HCT116 (cell line): ENCODE data around the gene TDRD10. TPM values are rescaled to one million over a fixed set of nuclear protein-coding genes. Genes with fewer than 3 reads are reported as not detected.

ENCODE experiments used
- ATAC-seq: fragments of 200-7000 bp; cut with Tn5 transposase; 2 replicates; pipeline ENCODE4 v1.9.1; 2020; ENCODE audit warnings: mild to moderate bottlenecking, moderate library complexity
- BruUV-seq: library from RNA; stranded (reverse); fragments of 400-500 nt; replicated peaks from 2 replicates; lab custom pipeline; 2021; lab: Mats Ljungman, UMichigan
- CTCF ChIA-PET: fragments of 300-600 bp; sonication (Branson Sonifier 250); formaldehyde crosslinking; loops from one replicate; lab custom pipeline; 2021; ENCODE audit warnings: antibody characterized with exemption; lab: Charles Lee
- POLR2A ChIA-PET: fragments of 300-600, 350-600 bp; sonication (Branson Sonifier 250); formaldehyde crosslinking; loops from one replicate; lab custom pipeline; 2021; ENCODE audit warnings: antibody characterized with exemption; lab: Charles Lee
- RAD21 ChIA-PET, 2 experiments: fragments of 300-600 bp; sonication (Branson Sonifier 250); formaldehyde crosslinking; loops; one replicate each; lab custom pipeline; 2023; ENCODE audit warnings: low total read pairs in 2 of 2; ENCODE audit not compliant: uncharacterized antibody in 2 of 2, unreplicated experiment in 2 of 2, low non-redundant PET in 1 of 2; lab: Charles Lee
- DNase-seq: peaks from one replicate; pipeline ENCODE4 v3.0.0-alpha.2; 2010; ENCODE audit warnings: low read depth, low spot score
- H2AFZ ChIP-seq: fragments of 200-600 bp; shearing (Covaris generic), sonication (generic); 2 replicates; pipeline ENCODE4 v1.6.1; 2017; ENCODE audit warnings: low read depth, mixed run types, mixed read lengths, antibody characterized with exemption, low read length; ENCODE audit not compliant: poor library complexity, severe bottlenecking
- H3K27ac ChIP-seq: 2 replicates; pipeline ENCODE4 v1.5.1; 2012; ENCODE audit warnings: low read depth, low read length
- H3K27me3 ChIP-seq: fragments of 200-600 bp; sonication (generic); 2 replicates; pipeline ENCODE4 v1.6.1; 2016; ENCODE audit warnings: mixed run types, low read length, mixed read lengths; ENCODE audit not compliant: insufficient read depth
- H3K36me3 ChIP-seq, 2 experiments: fragments of 200-500 bp in 1 of 2; fragments of 200-600 bp in 1 of 2; sonication (Bioruptor generic) in 1 of 2; sonication (generic) in 1 of 2; 2 replicates each; pipeline versions ENCODE4 v1.5.1 to v1.6.1; 2014 to 2016; ENCODE audit warnings: low read length in 2 of 2, inconsistent platforms in 1 of 2, mixed read lengths in 1 of 2, mixed run types in 1 of 2; ENCODE audit not compliant: insufficient read depth in 2 of 2, control insufficient read depth in 1 of 2
- H3K4me1 ChIP-seq, 2 experiments: fragments of 200-600 bp in 1 of 2; sonication (generic) in 1 of 2; 2 replicates each; pipeline versions ENCODE4 v1.5.1 to v1.6.1; 2012 to 2017; ENCODE audit warnings: low read length in 2 of 2, inconsistent platforms in 1 of 2, mild to moderate bottlenecking in 1 of 2, mixed read lengths in 1 of 2, mixed run types in 1 of 2, moderate library complexity in 1 of 2; ENCODE audit not compliant: insufficient read depth in 2 of 2, control insufficient read depth in 1 of 2
- H3K4me2 ChIP-seq: fragments of 200-600 bp; sonication (generic); 2 replicates; pipeline ENCODE4 v1.6.1; 2017; ENCODE audit warnings: mixed run types, low read length, mixed read lengths
- H3K4me3 ChIP-seq, 2 experiments: fragments of 200-600 bp in 1 of 2; sonication (generic) in 1 of 2; replicated peaks in 1 of 2; 2 replicates each; pipeline ENCODE4 v1.5.1; 2011 to 2016; ENCODE audit warnings: low read length in 2 of 2, control low read depth in 1 of 2, low read depth in 1 of 2, mild to moderate bottlenecking in 1 of 2, mixed read lengths in 1 of 2, mixed run types in 1 of 2
- H3K79me2 ChIP-seq: fragments of 200-600 bp; sonication (generic); 2 replicates; pipeline ENCODE4 v1.6.1; 2017; ENCODE audit warnings: mild to moderate bottlenecking, mixed run types, low read length, moderate library complexity, mixed read lengths; ENCODE audit not compliant: insufficient read depth
- H3K9ac ChIP-seq: fragments of 200-600 bp; sonication (generic); 2 replicates; pipeline ENCODE4 v1.6.1; 2016; ENCODE audit warnings: low read length, mixed read lengths
- H3K9me2 ChIP-seq: fragments of 200-600 bp; sonication (generic), shearing (Covaris generic); 2 replicates; pipeline ENCODE4 v1.6.1; 2017; ENCODE audit warnings: mixed run types, mild to moderate bottlenecking, moderate library complexity; ENCODE audit not compliant: insufficient read depth
- H3K9me3 ChIP-seq, 2 experiments: fragments of 200-500 bp in 1 of 2; fragments of 200-600 bp in 1 of 2; sonication (Bioruptor generic) in 1 of 2; sonication (generic) in 1 of 2; 2 replicates each; pipeline ENCODE4 v1.6.1; 2014 to 2017; ENCODE audit warnings: low read length in 2 of 2, mixed read lengths in 2 of 2, inconsistent platforms in 1 of 2, low read depth in 1 of 2, mild to moderate bottlenecking in 1 of 2, mixed run types in 1 of 2, moderate library complexity in 1 of 2; ENCODE audit not compliant: control insufficient read depth in 1 of 2, insufficient read depth in 1 of 2
- H4K20me1 ChIP-seq: fragments of 200-600 bp; sonication (generic), shearing (Covaris generic); 2 replicates; pipeline ENCODE4 v1.6.1; 2017; ENCODE audit warnings: mixed run types, mild to moderate bottlenecking, moderate library complexity; ENCODE audit not compliant: insufficient read depth
- ATF3 ChIP-seq: IDR thresholded peaks from 2 replicates; pipeline ENCODE4 v1.6.1; 2012
- CBX3 ChIP-seq: IDR thresholded peaks from 2 replicates; pipeline ENCODE4 v1.6.1; 2012; ENCODE audit warnings: low read depth
- CEBPB ChIP-seq: IDR thresholded peaks from 2 replicates; pipeline ENCODE4 v1.6.1; 2012; ENCODE audit warnings: low read depth
- CTCF ChIP-seq, 3 experiments: fragments of 200-600 bp in 1 of 3; sonication (generic) in 1 of 3; IDR thresholded peaks in 2 of 3; conservative IDR thresholded peaks in 1 of 3; 2 replicates each; pipeline ENCODE4 v1.5.1; 2012 to 2017; ENCODE audit warnings: low read depth in 2 of 3, low read length in 2 of 3, antibody characterized with exemption in 1 of 3, borderline replicate concordance in 1 of 3, control low read depth in 1 of 3, mild to moderate bottlenecking in 1 of 3, mixed read lengths in 1 of 3, mixed run types in 1 of 3, moderate library complexity in 1 of 3; ENCODE audit not compliant: insufficient read depth in 1 of 3
- EZH2 ChIP-seq: fragments of 200-600 bp; sonication (generic); IDR thresholded peaks from 2 replicates; pipeline ENCODE4 v1.6.1; 2017; ENCODE audit warnings: antibody characterized with exemption, mixed run types
- FOSL1 ChIP-seq: IDR thresholded peaks from 2 replicates; pipeline ENCODE4 v1.6.1; 2012; ENCODE audit warnings: low read depth
- JUND ChIP-seq: IDR thresholded peaks from 2 replicates; pipeline ENCODE4 v1.6.1; 2012
- POLR2A ChIP-seq: IDR thresholded peaks from 2 replicates; pipeline ENCODE4 v1.7.0; 2011; ENCODE audit warnings: borderline replicate concordance; ENCODE audit not compliant: insufficient read depth, insufficient read length; ENCODE audit errors: extremely low read depth
- POLR2AphosphoS5 ChIP-seq: IDR thresholded peaks from 2 replicates; pipeline ENCODE4 v1.6.1; 2011; ENCODE audit warnings: mild to moderate bottlenecking, low read depth, low read length, moderate library complexity
- REST ChIP-seq: IDR thresholded peaks from 2 replicates; pipeline ENCODE4 v1.6.1; 2012; ENCODE audit warnings: low read depth
- SIN3A ChIP-seq: IDR thresholded peaks from 2 replicates; pipeline ENCODE4 v1.6.1; 2012; ENCODE audit warnings: low read depth
- TCF7L2 ChIP-seq: IDR thresholded peaks from 2 replicates; pipeline ENCODE4 v1.7.0; 2011; ENCODE audit warnings: borderline replicate concordance, inconsistent platforms; ENCODE audit not compliant: insufficient read depth, insufficient read length; ENCODE audit errors: extremely low read depth
- ZNF274 ChIP-seq: fragments of 200-500 bp; sonication (Bioruptor generic); IDR thresholded peaks from 2 replicates; pipeline ENCODE4 v1.6.1; 2014; ENCODE audit warnings: mild to moderate bottlenecking, low read depth, low read length, inconsistent platforms
- intact Hi-C: fragments of 100-400 bp; cut with micrococcal nuclease; formaldehyde crosslinking; loops from 2 replicates; pipeline ENCODE4 v1.10.0; 2022
- total RNA-seq: library from RNA; stranded (reverse); gene quantifications from one replicate; pipeline ENCODE4 v1.2.1, GENCODE V29; 2021; ENCODE audit not compliant: unreplicated experiment

TDRD10 gene
- total RNA-seq, 1 experiment from 2014 or later: not detected

- no TSS peak for BruUV-seq
- H2AFZ ChIP-seq: no peak overlapping the region
- POLR2A ChIA-PET: no interaction called here
- no peaks in the 10 kb centered on the region for H3K4me1 ChIP-seq
- TF ChIP-seq POLR2AphosphoS5 (no peak), POLR2A (no peak), FOSL1 (no peak), CBX3 (no peak), ZNF274 (no peak), JUND (no peak), CTCF (IDR thresholded peaks at IDR 0.05 in 2 of 3, conservative IDR thresholded peaks at IDR 0.05 in 1 of 3; ENCODE audit: borderline replicate concordance in 1 of 3, insufficient read depth in 1 of 3, low read depth in 2 of 3, low read length in 2 of 3) (no peak), TCF7L2 (no peak), SIN3A (no peak)
- ATAC-seq: no peak
- H3K9me2 ChIP-seq: no peaks in the 10 kb centered on the region
- no peak overlapping the region for H3K4me2 ChIP-seq
- no peaks in the 10 kb centered on the region for H3K27me3 ChIP-seq
- H4K20me1 ChIP-seq: no peaks in the 10 kb centered on the region
- H3K4me3 ChIP-seq: no peak overlapping the region
- DNase-seq: no peak
- CTCF ChIA-PET: no interaction called here
- intact Hi-C loops: no loop called here
- peaks cover 4% of the 10 kb centered on the region; the same call in 1 of the 2 replicates for H3K79me2 ChIP-seq
- H3K9me3 ChIP-seq: no peaks in the 10 kb centered on the region
- H3K36me3 ChIP-seq: peaks cover 82 to 85% of the 10 kb centered on the region in 2 experiments
- H3K27ac ChIP-seq: no peak overlapping the region
- H3K9ac ChIP-seq: no peak overlapping the region
- RAD21 ChIA-PET: no interaction called here
These were observed 87.8 kb downstream of the TDRD10 start for GRCh38 chr1:154589780-154590179.

- Histone ChIP-seq H3K9me3 (no peaks in the 10 kb centered on the region), H3K79me2 (peaks cover 4% of the 10 kb centered on the region; the same call in 1 of the 2 replicates), H3K4me3 (no peak overlapping the region), H3K9me2 (no peaks in the 10 kb centered on the region), H3K27me3 (no peaks in the 10 kb centered on the region), H3K9ac (no peak overlapping the region), H3K4me1 (no peaks in the 10 kb centered on the region), H3K4me2 (no peak overlapping the region), H3K36me3 (peaks cover 76 to 82% of the 10 kb centered on the region in 2 experiments), H3K27ac (no peak overlapping the region), H4K20me1 (no peaks in the 10 kb centered on the region), H2AFZ (no peak overlapping the region)
- DNase-seq: no peak
- intact Hi-C loops: no loop called here
- ChIA-PET CTCF (no interaction called here), RAD21 (no interaction called here), POLR2A (no interaction called here)
- no peak for ATAC-seq
- no TSS peak for BruUV-seq
- TF ChIP-seq POLR2AphosphoS5: no peak
- no peak for TF ChIP-seq REST
- no peak for TF ChIP-seq ATF3
- TF ChIP-seq CTCF (IDR thresholded peaks at IDR 0.05 in 2 of 3, conservative IDR thresholded peaks at IDR 0.05 in 1 of 3; ENCODE audit: borderline replicate concordance in 1 of 3, insufficient read depth in 1 of 3, low read depth in 2 of 3, low read length in 2 of 3): no peak
- no peak for TF ChIP-seq EZH2
- TF ChIP-seq CEBPB: no peak
These were observed 88.7 kb downstream of the TDRD10 start for GRCh38 chr1:154590756-154591155.
